ENCODE results near the gene FUBP3.

DNA sequence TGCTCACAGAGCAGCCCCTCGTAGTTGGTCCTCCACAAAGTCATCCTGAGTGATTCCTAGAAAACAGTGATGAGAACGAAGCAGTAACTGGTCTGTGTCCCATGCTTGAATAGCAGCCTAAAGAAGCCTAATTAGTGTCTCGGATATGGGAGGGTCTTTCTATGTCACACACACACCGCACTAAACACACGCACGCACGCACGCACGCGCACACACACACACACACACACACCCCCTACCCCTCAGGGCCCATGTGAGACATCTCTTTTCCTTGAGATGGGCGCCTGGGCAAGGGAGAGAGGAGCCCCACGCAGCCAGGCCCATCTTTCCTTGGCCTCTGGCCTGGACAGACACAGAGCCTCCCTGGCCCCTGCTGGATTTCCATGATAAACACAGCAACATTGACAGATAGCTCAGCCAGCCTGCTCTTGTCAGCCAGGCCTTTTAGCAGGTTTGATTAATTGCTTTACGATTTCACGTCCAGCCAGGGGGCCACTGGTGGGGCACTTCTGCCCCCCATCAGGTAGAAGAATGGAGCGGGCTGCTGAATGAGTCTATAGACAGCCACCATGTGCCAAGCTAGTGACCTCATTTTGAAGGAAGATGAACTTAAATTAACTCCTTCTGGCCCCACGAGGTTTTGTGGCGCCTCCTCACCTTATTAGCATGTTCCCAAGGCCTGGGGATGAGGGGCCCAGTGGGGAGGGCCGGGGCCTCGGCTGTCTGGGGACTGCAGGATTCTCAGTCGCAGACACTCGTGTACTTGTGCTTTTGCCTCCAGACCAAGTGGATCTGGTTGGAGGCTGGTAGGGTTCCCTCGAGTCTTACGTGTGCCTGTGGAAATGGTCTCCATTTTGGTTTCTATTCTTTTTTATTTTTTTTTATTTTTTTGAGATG, 48.8 kb downstream of the FUBP3 start:
- TF ChIP-seq GATA3 (IDR thresholded peaks at IDR 0.05; ENCODE audit: low read depth, low read length) (no peak), GATA2 (IDR thresholded peaks at IDR 0.05; ENCODE audit: low read depth, low read length) (no peak)
